Activated CD4-positive, alpha-beta T cell treated with anti-CD3 and anti-CD28 coated beads for 1 hour (primary cell): ENCODE data around the gene CPT1A.

Experiments used
- DNase-seq: peaks from one replicate; pipeline ENCODE4 v3.0.0-alpha.2; 2020

Gene CPT1A

DNA sequence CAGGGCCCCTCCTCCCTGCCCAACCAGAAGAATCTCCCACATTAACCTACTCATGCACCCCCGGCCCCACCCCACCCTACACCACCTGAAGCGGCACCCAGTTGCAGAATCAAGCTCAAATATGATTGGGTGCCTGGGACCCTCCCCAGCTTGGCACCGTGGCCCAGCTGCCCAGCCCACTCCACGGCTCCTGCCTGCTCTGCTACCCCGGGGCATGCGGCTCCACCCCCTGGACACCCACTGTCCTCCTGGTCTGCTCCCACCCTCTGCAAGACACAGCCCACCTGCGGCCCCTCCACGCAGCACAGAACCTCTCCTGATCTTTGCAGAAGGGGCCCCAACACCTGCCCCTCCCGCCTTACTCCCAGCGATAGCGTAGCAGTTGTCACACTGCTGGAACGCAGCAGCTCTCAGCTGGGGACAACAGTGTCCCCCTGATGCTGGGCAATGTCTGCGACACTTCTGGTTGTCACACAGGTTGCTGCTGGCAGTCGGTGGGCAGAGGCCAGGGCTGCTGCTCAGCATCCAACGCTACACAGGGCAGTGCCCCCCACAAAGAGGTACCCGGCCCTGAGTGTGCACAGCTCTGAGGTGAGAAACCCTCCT, 58.4 kb downstream of the CPT1A start:
- DNase-seq, result no peak

GRCh38 chr11:68782711-68783110, 59.0 kb downstream of the CPT1A start:
- DNase-seq, result no peak

DNA sequence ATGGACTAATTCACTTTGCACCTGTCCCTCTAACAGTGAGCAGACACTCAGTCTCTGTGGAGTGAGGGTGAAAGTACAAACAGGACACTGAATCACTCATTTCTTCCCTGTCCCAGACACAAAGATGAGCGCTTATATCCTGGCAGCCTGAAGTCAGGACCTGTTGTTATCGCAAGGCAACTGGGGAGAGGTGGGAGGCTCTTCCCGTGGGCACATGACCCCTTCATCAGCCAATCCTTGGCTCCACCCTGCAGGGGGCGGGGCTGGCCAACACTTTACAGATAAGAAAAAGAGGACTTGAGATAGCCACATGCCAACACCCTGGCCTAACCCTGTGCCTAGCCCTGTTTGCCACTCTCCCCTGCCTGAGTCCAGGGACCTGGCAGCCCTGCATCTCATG, 60.9 kb downstream of the CPT1A start:
- DNase-seq, result no peak

DNA sequence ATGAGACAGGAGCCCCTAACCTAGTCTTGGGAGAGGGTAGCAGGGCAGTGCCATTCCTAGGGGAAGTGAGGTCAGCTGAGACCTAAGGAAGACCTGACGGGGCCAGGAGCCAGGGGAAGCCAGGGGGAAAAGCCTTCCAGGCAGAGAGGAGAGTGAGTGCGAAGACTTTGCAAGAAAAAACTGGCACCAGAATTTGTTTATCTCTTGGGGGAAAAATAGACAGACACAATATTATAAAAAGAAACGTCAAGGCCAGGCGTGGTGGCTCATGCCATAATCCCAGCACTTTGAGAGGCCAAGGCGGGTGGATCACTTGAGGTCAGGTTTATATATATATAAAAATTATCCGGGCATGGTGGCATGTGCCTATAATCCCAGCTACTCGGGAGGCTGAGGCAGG, 63.5 kb downstream of the CPT1A start:
- no peak for DNase-seq

GRCh38 chr11:68776442-68777235, 65.1 kb downstream of the CPT1A start:
- DNase-seq, result no peak

DNA sequence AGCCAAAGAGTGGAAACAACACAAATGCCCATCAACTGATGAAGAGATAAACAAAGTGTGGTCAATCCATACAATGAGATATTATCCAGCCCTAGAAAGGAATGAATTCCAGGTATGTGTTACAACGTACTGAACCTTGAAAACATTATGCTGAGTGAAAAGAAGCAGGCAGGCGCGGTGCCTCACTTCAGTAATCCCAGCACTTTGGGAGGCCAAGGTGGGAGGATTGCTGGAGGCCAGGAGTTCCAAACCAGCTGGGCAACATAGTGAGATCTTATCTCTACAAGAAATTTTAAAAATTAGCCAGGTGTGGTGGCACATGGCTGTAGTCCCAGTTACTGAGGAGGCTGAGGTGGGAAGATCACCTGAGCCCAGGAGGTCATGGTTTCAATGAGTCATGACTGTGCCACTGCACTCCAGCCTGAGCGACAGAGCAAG, 65.7 kb downstream of the CPT1A start:
- no peak for DNase-seq

GRCh38 chr11:68774194-68774585, 67.5 kb downstream of the CPT1A start:
- DNase-seq, result no peak

DNA sequence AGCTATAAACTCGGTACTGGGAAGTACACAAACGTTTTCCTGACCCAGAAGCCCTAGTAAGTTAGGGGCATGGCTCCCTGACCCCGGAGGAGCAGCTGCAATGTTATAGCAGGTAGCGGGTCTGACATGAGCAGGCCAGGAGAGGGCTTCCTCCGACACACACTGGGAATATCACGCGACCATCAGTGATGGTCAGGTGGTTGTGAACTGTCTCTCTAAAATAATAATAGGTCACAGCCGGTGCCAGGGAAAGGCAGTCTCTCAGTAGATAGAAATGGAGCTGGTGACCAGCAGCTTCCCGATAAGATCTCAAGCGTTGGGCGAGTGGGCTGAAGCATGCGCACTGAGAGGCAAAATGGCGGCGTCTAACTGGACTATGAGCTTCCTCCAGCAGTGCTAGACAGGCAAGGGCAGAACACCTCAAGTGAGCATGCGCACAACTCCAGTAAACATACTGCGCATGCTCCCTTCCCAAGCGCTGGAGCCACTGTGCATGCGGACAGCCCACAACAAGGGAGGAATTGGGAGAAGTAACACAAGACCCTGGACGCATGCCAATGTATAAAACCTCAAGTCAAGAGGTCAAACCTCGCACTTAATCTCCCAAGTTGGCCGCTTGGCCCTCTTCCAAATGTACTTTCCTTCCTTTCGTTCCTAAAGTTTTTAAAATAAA, 68.1 kb downstream of the CPT1A start:
- DNase-seq, result no peak

- no peak for DNase-seq
Observed at GRCh38 chr11:68772936-68773335, 68.8 kb downstream of the CPT1A start.

DNA sequence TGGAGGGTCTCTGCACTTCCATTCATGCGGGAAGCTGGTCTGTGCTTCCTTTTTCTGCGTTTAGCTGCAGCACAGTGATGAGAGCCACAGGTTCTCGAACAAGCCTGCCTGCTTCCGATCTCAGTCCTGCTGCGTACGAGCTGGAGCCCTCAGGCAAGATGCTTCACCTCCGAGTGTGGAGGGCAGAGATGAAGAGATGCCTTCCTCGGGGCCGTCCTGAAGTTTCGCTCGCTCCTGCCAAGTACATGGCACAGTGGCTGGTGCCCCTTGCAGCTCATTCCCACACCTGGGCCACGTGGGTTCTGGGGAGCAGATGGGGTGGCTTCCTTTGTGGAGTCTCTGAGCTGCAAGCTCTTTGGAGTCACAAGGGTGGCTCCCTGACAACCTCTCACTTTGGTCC, 70.9 kb downstream of the CPT1A start:
- DNase-seq, result no peak

DNA sequence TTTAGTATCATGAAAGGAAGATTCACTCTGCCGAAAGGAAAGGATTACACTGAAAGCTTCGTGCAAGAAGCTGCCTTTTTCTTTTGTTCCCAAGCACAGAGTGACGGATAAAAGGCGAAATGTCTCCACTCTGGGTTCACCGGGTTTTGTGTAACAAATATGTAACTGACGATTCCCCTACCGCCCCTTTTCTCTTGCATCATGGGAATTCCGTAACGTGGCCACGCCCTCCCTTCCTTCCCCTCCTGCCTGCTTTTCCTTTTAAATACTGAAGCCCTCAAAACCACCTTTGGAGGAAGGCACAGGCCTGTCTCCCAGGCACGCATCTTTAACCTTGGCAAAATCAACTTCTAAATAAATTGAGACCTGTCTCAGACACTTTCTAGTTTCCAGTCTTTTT, 74.0 kb downstream of the CPT1A start:
- no peak for DNase-seq

DNA sequence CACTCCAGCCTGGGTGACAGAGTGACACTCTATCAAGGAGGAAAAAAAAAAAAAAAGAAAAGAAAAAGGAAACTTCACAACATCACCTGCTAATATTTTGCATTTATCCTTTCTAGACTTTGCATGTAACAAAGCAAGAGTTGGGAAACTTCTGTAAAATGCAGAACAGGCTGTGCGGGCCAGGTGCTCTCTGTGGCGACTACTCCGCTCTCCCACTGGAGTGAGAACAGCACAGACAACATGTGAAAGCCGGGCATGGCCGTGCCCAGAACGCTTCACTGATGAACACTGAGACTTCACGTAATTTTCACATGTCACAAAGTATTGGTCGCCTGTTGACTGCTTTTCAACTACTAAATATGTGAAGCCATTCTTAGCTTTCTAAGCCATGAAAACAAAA, 74.9 kb downstream of the CPT1A start:
- DNase-seq, result no peak

DNA sequence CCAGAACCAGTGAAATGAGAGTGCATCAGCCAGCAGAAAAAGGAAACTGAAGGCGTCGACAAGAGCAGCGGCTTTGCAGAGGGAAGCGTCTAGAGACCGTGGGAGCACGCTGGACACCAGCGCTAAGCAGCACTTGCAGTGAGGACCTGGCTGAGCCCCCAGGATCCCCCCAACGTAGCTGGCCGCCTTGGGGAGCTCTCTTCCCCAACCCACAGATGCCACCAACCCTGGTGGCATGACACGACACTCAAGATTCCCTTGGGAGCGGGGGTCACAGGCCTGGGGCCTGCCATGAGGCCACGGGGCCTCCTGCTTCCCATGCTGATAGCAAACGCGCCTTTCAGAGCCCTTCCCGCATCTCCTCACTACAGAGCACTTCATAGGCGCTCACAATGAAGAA, 77.0 kb downstream of the CPT1A start:
- DNase-seq, result no peak

GRCh38 chr11:68763926-68764657, 77.6 kb downstream of the CPT1A start:
- DNase-seq, result no peak

DNA sequence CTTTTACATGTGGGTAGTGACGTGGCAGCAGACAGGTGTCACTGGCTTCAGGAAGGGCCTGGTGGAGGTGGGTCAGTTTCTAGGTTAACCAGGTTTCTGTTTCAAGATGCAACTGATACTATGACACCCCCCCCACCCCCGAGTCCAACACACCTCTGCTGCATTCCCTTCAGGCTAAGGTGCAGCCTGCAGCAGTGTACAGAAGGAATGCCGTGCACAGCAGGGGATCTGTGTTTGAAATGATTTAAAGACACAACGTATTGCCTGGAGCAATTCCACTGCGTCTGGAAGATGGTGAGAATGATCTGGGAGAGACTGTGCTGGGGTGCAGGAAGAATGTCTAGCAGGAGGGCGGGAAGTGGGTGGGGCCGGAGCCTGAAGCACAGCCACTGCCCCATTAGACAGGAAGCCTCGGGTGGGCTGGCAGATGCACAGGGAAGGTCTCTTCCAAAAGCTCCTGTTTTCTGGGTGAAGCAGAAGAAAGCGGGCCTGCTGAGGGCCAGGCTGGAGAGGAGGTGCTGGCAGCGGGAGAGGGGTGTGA, 78.5 kb downstream of the CPT1A start:
- DNase-seq, result no peak

DNA sequence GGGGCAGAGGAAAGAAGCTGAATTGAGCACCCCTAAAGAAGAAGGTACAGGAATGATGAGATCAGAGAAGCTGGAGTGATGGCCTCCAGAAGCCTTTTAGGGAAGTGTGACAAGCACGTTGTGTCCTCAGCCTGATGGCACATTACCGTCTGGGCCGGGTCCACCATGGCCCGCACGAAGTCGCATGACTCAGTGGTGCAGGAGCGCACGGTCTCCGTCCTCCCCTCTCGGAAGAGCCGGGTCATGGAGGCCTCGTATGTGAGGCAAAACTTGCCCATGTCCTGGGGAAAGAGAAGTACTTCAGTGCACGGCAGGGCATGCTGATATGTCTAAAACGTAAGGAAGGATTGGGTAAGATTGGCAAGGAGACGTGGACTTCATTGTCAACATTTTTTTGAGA, 79.2 kb downstream of the CPT1A start:
- no peak for DNase-seq

DNA sequence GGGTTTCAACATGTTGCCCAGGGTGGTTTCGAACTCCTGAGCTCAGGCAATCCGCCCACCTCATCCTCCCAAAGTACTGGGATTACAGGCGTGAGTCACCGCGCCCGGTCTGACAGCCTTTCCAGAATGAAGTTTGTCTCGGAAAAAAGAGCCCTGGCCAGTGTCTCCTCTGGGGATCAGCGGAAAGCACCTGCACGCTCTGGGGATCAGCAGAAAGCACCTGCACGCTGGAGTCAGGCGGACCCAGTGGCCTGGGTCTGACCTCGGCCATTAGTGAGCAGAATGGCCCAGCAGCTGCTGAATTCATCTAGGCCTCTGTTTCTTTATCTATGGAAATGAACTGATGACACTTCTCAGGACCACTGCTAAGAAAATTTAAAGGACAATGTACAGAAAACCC, 79.9 kb downstream of the CPT1A start:
- no peak for DNase-seq

DNA sequence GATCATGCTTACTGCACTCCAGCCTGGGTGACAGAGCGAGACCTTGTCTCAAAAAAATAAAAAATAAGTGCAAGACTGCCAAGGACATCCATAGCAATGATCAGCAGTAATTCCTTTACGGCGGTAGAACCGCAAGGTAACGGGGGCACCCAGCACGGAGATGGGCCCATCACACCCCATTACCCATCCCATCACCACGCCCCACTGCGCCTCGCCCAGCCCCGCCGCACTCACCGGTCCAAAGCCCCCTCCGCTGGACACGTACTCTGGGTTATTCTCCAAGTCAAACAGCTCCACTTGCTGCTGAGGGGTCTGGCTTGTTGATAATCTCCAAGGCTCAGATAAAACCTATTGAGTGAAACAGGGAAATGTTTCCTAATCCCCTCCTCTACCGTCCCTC, 81.7 kb downstream of the CPT1A start:
- DNase-seq, result no peak

GRCh38 chr11:68757711-68758110, 84.0 kb downstream of the CPT1A start:
- DNase-seq, result no peak

GRCh38 chr11:68756171-68756766, 85.4 kb downstream of the CPT1A start:
- no peak for DNase-seq

- DNase-seq, result no peak
Observed at GRCh38 chr11:68753300-68753699, 88.4 kb downstream of the CPT1A start.

- peak; percentile 89 for DNase-seq
Observed at GRCh38 chr11:68751331-68751856, 90.3 kb downstream of the CPT1A start, which contains the start of gene TESMIN. TSS of gene TESMIN (minus strand) at chr11:68751520. CDS start at chr11:68750660, 860 bp downstream.

DNA sequence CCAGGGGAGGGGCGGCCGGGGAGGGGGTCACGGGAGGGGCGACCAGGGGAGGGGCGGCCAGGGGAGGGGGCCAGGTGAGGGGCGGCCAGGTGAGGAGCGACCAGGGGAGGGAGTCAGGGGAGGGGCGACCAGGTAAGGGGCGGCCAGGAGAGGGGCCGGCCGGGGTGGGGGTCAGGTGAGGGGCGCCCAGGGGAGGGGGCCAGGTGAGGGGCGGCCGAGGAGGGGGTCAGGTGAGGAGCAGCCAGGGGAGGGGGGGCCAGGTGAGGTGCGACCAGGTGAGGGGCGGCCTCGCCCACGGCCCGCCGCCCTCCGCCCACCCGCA, 90.8 kb downstream of the CPT1A start:
- DNase-seq, result no peak
